OCI-LY3 (cell line): ENCODE results near the gene TRPC4AP.
A peak's percentile ranks its signal among the peaks of the same experiment; 100 is the strongest.

ENCODE experiments used
- H2AFZ ChIP-seq: fragments of 200-600, 300-600 bp; shearing (Covaris generic); 2 replicates; pipeline ENCODE4 v1.6.0; 2014; ENCODE audit warnings: antibody characterized with exemption, low read depth, low read length
- H3K27ac ChIP-seq: fragments of 200-600, 300-600 bp; sonication (generic); 2 replicates; pipeline ENCODE4 v1.5.1; 2014; ENCODE audit warnings: mild to moderate bottlenecking, low read length, moderate library complexity, mixed read lengths
- H3K27me3 ChIP-seq: fragments of 200-600, 300-600 bp; sonication (generic); 2 replicates; pipeline ENCODE4 v1.6.1; 2014; ENCODE audit warnings: low read depth, low read length, mixed read lengths
- H3K36me3 ChIP-seq: fragments of 200-600, 300-600 bp; sonication (generic); replicated peaks from 2 replicates; pipeline ENCODE3; 2014; ENCODE audit warnings: low read depth, low read length, mixed read lengths
- H3K4me1 ChIP-seq: fragments of 300-600, 200-600 bp; sonication (generic); 2 replicates; pipeline ENCODE4 v1.6.1; 2014; ENCODE audit warnings: low read length, mixed read lengths
- H3K4me2 ChIP-seq: fragments of 200-600, 300-600 bp; sonication (generic); 2 replicates; pipeline ENCODE4 v1.6.1; 2014; ENCODE audit warnings: low read length, mixed read lengths
- H3K4me3 ChIP-seq: fragments of 300-600, 200-600 bp; sonication (generic); 2 replicates; pipeline ENCODE4 v1.5.1; 2014; ENCODE audit warnings: antibody characterized with exemption, mild to moderate bottlenecking, low read length, moderate library complexity
- H3K79me2 ChIP-seq: fragments of 300-600, 200-600 bp; shearing (Covaris generic); 2 replicates; pipeline ENCODE4 v1.6.1; 2014; ENCODE audit warnings: mild to moderate bottlenecking, low read length, mixed read lengths
- H3K9ac ChIP-seq: fragments of 300-600, 200-600 bp; shearing (Covaris generic); 2 replicates; pipeline ENCODE4 v1.6.0; 2014; ENCODE audit warnings: mild to moderate bottlenecking, low read length, moderate library complexity
- H3K9me3 ChIP-seq: fragments of 200-600, 300-600 bp; shearing (Covaris generic); 2 replicates; pipeline ENCODE4 v1.6.1; 2014; ENCODE audit warnings: low read length, mixed read lengths; ENCODE audit not compliant: insufficient read depth
- H4K20me1 ChIP-seq: fragments of 200-600, 300-600 bp; sonication (generic); 2 replicates; pipeline ENCODE4 v1.6.1; 2016; ENCODE audit warnings: low read length, mixed read lengths; ENCODE audit not compliant: insufficient read depth
- CTCF ChIP-seq: fragments of 200-600, 300-600 bp; sonication (generic); IDR thresholded peaks from 2 replicates; pipeline ENCODE4 v1.5.1; 2014; ENCODE audit warnings: antibody characterized with exemption, low read length, low read depth
- EZH2phosphoT487 ChIP-seq: fragments of 200-600 bp; shearing (Covaris generic); IDR thresholded peaks from 2 replicates; pipeline ENCODE4 v1.6.1; 2018; ENCODE audit warnings: antibody characterized with exemption, mixed run types, low read depth

Gene TRPC4AP

DNA sequence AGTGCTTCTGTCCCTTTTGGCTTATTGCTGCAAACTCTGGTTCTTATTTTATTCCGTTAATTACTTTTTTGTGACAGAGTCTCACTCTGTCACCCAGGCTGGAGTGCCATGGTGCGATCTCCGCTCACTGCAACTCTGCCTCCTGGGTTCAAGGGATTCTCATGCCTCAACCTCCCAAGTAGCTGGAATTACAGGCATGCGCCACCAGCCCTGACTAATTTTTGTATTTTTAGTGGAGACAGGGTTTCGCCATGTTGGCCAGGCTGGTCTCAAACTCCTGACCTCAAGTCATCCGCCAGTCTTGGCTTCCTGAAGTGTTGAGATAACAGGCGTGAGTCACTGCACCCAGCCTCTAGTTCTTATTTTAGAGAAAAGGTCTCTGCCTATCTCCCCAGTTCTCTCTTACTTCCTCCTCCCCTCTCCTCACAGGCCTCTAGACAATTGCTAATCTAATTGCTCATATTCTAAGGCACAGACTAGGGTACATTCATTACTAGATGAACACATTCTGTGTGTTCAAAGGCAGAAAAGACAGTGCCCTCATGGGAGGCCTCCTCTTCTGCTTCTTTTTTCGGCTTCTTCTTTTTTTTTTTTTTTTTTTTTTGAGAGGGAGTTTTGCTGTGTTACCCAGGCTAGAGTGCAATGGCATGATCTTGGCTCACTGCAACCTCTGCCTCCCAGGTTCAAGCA lies 27.6 kb upstream of the TRPC4AP start:
- Histone ChIP-seq H3K4me1 (no peaks in the 10 kb centered on the region), H4K20me1 (no peaks in the 10 kb centered on the region), H3K9me3 (no peaks in the 10 kb centered on the region), H3K27me3 (no peaks in the 10 kb centered on the region), H3K79me2 (no peaks in the 10 kb centered on the region), H3K9ac (no peak overlapping the region), H3K36me3 (peaks cover 54% of the 10 kb centered on the region), H3K4me2 (no peak overlapping the region), H2AFZ (no peak overlapping the region), H3K4me3 (no peak overlapping the region), H3K27ac (peak overlapping the region; percentile 13; the same call in 1 of the 2 replicates)
- TF ChIP-seq CTCF, result no peak
- no peak for TF ChIP-seq EZH2phosphoT487

GRCh38 chr20:35117629-35118028 lies 25.0 kb upstream of the TRPC4AP start:
- H3K9ac ChIP-seq, result no peak overlapping the region
- H3K9me3 ChIP-seq, result no peaks in the 10 kb centered on the region
- peaks cover 42% of the 10 kb centered on the region for H3K36me3 ChIP-seq
- H3K4me1 ChIP-seq, result no peaks in the 10 kb centered on the region
- no peaks in the 10 kb centered on the region for H3K27me3 ChIP-seq
- no peak overlapping the region for H3K4me3 ChIP-seq
- H4K20me1 ChIP-seq, result no peaks in the 10 kb centered on the region
- H3K79me2 ChIP-seq, result no peaks in the 10 kb centered on the region
- TF ChIP-seq EZH2phosphoT487 (no peak), CTCF (no peak)
- H3K27ac ChIP-seq, result no peak overlapping the region
- no peak overlapping the region for H2AFZ ChIP-seq
- no peak overlapping the region for H3K4me2 ChIP-seq

DNA sequence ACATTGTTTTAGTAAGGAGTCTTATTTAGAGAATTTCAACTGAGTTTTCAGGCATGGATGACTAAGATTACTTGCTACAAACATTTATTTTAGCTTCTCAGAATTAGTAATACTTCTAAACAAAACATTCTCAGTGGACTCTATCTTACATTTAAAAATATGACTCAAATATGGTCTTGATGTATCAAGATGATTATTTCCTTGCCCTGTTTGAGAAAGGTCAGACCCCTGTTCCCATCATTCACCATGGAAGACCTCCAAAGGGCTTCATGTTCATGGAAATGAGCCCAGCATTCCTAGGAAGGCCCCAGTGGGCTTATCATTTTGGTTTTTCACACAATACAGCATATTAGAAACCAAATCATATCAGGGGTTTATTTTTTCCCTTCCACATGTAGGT lies 24.6 kb upstream of the TRPC4AP start:
- H4K20me1 ChIP-seq, result no peaks in the 10 kb centered on the region
- H3K27me3 ChIP-seq, result no peaks in the 10 kb centered on the region
- no peak overlapping the region for H3K9ac ChIP-seq
- H3K36me3 ChIP-seq, result peaks cover 40% of the 10 kb centered on the region
- H3K4me3 ChIP-seq, result no peak overlapping the region
- no peaks in the 10 kb centered on the region for H3K79me2 ChIP-seq
- no peak for TF ChIP-seq EZH2phosphoT487
- TF ChIP-seq CTCF, result no peak
- no peaks in the 10 kb centered on the region for H3K4me1 ChIP-seq
- no peaks in the 10 kb centered on the region for H3K9me3 ChIP-seq
- H2AFZ ChIP-seq, result no peak overlapping the region
- no peak overlapping the region for H3K27ac ChIP-seq
- no peak overlapping the region for H3K4me2 ChIP-seq

DNA sequence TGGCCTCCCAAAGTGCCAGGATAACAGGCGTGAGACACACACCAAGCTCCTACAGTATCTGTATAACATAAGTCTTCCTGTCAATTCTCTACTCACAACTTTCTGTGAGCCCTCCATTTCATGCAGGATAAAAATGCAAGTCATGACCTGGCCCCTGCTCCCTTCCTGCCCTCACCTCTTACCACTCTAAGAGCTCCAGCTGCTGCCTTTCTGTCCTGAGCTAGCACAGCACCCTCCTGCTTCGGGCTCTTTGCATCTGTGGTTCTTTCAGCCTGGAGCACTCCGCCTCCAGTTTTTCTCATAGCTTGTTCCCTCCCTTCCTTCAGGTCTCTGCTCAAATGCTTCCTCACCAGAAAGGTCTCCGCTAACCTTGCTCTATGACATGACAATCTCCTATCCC lies 23.7 kb upstream of the TRPC4AP start:
- Histone ChIP-seq H3K27me3 (no peaks in the 10 kb centered on the region), H3K4me1 (no peaks in the 10 kb centered on the region), H2AFZ (no peak overlapping the region), H4K20me1 (no peaks in the 10 kb centered on the region), H3K9ac (no peak overlapping the region), H3K4me3 (no peak overlapping the region), H3K4me2 (no peak overlapping the region), H3K27ac (no peak overlapping the region), H3K9me3 (no peaks in the 10 kb centered on the region), H3K79me2 (no peaks in the 10 kb centered on the region), H3K36me3 (peaks cover 36% of the 10 kb centered on the region)
- no peak for TF ChIP-seq CTCF
- TF ChIP-seq EZH2phosphoT487, result no peak
